NCI-H2227 treated with DMSO at 0.1 percent for 48 hours (cell line): ENCODE measurements around the gene LARGE2.
A peak's percentile ranks its signal among the peaks of the same experiment; 100 is the strongest.

ENCODE experiments used
- DNase-seq: peaks from one replicate; lab custom pipeline; 2025; lab: John Stamatoyannopoulos, UW

The LARGE2 gene

DNA sequence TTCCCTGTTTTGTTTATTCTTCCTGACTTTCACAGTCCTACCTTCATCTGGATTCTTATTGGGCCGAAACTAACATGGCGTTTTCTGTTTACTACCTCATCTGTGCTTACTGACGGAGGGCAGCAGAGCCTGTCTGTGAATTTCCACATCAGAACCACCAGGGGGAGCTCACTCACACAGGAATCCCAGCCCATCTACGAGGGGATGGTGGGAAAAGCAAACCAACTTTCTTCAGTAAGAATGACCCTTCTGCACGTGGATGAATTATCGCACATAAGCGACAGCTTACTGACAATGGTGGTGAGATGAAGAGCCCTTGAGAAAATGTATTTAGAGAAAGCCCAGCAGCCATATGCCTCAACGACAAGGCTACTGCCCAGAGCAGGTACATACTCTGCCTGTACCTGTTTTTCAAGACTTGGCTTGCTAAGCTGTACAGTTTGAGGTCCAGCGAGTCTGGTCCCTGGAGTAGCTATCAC, 42.5 kb downstream of the LARGE2 start:
- peak; percentile 78 for DNase-seq

DNA sequence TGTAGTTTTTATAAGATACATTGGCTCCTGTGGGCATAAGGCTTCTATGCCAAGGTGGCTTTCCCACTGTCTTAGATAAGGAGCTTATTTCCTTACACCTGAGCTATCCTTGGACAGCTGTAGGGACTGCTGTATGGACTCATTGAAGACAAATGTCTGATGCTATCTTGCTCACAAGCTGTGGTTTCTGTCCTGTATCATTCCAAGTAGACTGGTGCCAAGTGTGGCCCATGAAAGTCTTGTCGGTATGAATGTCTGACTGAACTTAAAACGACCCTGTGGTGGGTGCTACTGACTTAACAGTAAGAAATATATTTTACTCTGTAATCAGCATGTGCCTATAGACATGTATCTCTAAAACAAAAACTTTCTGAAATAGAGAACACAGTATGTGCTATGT, 45.0 kb downstream of the LARGE2 start:
- DNase-seq, result no peak

GRCh38 chr11:45968901-45969300, 46.4 kb downstream of the LARGE2 start:
- DNase-seq, result no peak

GRCh38 chr11:45973601-45974000, 51.1 kb downstream of the LARGE2 start:
- DNase-seq, result no peak

DNA sequence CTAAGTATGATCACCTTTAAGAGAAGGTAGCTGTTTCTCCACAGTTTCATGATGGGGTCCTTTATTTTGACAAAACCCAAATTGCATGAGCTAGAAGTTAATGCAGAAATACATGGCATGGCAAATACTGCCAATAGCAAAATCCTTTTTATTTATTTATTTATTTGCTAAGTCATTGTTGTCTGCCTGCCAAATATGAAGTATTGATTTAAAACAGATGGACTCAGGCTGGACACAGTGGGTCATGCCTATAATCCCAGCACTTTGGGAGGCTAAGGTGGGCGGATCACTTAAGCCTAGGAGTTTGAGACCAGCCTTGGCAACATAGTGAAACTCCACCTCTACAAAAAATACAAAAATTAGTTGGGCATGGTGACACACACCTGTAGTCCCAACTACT, 52.4 kb downstream of the LARGE2 start:
- no peak for DNase-seq
